RPMI8226 (cell line): Measurements from ENCODE around the gene EIF4E.
"Not testable (repeated sequence)": the region's sequence is repeated elsewhere in the genome, so short reads cannot be mapped to it uniquely, and the experiment has no call there.

Experiments used
- DNase-seq: peaks from one replicate; pipeline ENCODE4 v3.0.0-alpha.2; 2015

The EIF4E gene

DNA sequence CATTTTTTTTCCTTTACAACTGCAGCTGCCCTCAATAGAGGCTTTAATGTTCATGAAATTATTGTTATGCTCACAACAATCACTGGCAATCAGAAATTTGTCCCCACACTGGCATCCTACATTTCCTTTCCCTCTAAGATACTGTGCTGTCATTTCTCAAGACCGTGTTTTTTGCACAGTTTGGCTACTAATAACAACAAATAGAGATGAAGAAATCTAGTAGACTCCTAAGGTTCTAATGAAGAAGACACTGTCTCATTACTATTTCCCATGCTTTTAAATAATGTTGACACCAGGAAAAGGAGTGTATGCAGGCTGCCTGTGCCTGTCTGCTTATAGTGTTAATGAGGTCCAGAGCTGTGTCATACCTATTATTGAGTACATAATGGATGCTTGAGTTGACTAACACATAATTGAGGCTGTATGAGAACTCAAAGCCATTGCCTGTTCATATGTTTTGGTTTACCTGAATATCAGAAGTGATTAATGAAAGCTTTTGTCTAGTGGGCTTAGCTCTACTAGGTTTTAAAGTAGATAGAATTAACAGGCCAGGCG, 1.5 kb upstream of the EIF4E start:
- DNase-seq = no peak

DNA sequence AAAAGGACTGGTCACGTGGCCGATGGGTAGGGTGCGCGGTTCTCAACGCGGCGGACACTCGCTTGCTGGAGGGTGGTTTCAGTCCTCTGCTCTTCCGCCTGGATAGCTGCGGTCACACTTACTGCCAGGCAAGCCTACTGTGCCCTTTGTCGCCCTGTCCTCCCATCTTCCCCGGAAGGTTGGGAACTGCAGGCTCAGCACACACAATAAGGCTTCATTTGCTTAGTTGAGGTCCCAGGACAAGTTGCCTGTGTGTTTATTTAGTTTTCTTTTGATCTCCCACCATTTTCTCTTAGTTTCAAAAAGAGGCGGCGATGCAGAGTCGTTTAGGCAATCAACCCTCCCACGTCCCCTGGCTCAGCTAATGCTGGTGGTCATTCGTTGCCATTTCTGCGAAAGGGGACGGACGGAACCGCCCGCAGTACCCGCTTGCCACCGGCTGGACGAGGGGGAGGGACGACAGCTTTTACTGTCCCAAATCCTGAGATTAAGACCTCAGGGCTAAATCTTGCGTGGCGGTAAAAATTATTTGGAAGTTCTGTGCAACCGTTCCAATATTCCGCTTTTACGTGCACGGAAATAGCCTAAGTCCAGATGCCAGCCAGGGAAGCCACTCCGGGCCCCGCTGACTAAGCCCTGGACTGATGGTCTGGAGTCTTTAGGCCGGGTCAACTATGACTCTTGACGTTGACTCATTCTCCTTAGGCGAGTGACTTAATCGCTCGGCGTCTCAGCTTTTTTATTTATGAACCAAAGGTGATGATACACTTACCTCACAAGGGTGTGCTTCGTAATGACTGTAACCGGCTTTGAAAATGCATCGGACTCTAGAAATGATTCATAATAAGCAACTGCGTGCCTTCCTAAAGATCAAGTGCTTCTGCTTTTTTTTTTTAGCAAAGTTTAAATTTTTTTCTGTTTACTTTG, 671 bp upstream of the EIF4E start:
- DNase-seq = peak; percentile 46

DNA sequence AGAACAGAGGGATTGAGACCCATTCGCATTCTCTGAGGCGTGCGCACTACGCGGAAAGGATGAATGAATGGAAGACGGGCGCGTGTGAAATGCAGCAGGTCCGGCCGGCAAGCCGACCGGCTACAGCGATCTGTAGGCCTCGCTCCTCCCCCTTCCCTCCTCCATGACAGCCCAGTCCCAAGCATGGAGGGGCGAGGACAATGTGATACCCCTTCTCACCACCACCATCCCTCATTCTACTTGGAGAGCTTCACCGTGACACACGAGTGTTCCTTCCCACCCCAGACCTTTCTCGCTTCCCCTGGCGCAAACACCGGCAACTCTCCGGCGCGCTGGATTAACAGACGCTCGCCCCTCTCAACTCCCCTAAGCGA, 815 bp downstream of the EIF4E start:
- DNase-seq = peak; percentile 76

DNA sequence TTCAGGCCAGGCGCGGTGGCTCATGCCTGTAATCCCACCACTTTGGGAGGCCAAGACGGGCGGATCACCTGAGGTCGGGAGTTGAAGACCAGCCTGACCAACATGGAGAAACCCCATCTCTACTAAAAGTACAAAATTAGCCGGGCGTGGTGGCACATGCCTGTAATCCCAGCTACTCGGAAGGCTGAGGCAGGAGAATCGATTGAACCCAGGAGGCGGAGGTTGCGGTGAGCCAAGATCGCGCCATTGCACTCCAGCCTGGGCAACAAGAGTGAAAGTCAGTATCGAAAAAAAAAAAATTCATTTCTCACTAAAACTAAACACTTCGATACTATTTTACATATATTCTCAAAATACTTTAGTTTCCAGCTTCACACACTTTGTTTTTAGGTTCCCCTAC, 2.7 kb downstream of the EIF4E start:
- DNase-seq = not testable (repeated sequence)

DNA sequence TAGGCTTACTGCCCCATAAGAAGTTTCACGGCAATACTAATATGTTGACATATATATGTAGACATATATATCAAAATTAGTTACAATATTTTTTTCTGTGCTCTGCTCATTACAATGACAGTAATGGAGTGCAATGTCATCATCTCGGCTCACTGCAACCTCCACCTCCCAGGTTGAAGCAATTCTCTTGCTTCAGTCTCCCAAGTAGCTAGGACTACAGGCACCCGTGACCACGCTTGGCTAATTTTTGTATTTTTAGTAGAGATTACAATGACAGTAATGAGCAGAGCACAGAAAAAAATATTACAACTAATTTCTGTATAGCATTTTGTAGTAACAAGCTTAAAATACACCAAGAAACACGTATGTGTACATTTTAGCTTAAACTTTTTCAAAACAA, 7.6 kb downstream of the EIF4E start:
- DNase-seq = no peak

DNA sequence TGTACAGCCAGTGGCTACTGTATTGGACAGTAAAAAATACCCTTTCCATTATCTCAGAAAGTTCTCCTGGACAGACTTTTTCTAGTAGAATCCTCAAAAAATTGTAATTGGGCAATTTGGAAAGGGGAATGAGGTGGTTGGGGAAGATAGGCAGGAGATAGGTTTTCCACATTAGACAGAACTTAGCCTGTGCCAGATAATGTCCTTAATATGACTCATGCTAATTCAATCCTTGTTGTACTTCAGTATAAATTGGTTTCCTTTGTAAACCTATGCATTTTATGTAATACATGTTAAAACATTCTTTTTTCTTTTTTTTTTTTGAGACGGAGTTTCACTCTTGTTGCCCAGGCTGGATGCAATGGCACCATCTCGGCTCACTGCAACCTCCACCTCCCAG, 8.9 kb downstream of the EIF4E start:
- DNase-seq = no peak

DNA sequence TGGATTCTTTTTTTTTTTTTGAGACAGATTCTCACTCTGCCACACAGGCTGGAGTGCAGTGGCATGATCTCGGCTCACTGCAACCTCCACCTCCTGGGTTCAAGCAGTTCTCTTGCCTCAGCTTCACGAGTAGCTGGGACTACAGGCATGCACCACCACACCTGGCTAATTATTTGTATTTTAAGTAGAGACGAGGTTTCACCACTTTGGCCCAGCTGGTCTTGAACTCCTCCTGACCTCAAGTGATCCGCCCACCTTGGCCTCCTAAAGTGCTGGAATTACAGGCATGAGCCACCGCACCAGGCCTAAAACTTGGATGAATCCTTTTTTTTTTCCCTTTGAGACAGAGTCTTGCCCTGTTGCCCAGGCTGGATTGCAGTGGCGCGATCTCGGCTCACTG, 18.2 kb downstream of the EIF4E start:
- not testable (repeated sequence) for DNase-seq

DNA sequence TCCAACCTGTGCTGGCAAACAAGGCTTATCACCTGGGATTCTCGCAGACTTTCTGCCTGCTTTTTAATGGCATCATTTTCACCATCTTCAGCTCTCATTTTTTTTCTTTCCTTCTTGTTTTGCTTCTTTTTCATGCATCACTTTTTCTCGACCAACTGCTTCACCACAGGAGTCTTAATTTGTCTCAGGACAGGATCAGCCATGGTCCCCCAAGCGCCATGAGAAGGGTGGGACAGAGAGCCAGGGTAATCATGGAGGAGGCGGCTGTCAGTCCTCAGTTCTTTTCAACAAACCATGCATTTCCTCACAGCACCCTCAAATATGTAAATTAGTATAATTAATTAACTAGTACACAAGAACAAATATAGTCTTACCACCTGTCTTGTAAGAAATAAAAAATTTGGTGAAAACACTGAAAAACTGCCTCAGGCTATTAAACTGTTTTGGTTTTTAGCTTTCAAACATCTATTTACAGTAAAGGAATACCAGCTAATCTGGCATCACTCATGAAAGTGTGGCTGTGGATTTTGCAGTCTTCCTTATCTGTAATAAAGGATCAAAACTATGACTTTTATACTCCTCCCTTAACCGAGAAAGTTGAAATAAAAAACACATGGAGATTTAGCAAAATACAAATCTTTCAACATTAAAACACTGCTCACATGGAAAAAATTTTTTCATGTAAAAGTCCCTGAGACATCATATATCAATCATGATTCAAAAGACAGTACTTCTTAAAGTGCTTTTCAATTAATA, 19.1 kb downstream of the EIF4E start:
- DNase-seq = no peak

DNA sequence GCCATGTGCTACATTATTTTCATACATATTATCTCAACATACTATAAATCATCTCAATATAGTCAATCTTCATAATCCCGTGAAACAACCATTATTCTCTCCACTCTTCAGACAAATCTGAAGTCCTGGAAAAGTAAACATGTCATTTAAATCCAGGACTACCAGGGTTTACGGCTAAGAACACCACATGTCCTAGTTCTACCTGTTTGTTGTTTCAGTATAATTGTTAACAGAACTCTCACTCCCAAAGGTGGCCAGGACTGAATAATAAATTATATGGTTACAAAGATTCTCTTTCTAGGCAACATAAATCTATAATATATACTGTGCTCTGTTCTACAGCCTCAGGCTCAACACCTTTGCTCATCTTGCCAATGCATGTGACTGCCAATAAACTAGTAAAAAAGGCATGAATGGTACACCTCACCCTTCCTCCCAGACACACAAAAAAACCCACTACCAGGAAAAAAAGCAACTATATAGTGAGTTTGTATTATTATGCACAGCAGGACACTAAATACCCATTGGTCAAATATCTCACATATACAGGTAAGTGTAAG, 20.1 kb downstream of the EIF4E start:
- no peak for DNase-seq

DNA sequence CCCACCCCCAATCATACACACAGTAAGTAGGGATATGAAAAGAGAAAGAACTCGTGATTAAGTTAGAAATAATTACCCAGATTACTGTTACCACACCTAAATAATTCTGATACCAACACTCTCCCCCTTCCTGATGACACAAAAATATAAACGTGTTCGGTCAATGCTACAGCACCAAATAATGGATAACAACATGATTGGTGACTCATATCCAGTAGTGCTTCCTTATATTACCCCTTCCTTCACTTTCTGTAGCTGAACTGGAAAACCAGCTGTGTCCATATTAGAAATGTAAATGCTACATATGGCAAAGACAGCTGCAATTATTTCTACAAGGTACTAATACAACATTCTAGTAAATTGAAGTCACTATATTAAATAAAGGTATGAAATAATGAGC, 20.8 kb downstream of the EIF4E start:
- no peak for DNase-seq

DNA sequence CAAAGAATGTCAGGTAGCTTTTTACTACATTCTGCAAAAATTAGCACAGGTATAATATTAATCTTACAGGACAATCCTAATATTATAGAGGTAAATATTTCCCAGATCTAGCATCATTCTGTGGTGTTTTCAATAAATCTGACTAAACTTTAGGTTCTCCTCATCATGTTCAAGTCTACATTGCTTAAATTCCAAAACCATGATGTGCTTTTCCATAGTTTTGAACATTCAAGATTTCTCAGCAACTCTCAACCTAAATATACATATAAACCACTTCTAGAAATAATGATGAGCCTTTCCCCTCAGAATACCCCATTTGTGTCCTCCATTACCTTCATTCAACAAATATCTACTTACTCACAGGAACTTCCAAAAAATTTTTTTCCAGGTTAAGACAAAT, 23.1 kb downstream of the EIF4E start:
- no peak for DNase-seq

DNA sequence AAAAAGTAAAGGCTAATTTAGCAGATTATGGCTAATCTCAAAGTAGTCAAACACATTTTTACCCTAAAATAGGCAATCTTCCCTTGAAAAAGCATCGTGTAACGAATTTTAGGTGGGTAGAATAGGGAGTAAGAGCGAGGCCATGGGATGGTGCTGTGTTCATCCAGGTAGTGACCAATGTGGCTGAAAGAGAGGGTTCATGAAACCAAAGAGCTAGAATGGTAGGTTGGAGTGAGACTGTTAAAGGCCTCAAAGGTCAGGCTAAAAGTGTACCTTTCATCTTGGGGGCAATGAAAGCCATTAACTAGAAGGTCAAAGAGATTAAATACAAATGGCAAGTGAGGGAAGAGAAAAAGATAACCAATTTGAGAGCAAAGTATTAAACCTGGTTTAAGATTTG, 23.6 kb downstream of the EIF4E start:
- DNase-seq = no peak

DNA sequence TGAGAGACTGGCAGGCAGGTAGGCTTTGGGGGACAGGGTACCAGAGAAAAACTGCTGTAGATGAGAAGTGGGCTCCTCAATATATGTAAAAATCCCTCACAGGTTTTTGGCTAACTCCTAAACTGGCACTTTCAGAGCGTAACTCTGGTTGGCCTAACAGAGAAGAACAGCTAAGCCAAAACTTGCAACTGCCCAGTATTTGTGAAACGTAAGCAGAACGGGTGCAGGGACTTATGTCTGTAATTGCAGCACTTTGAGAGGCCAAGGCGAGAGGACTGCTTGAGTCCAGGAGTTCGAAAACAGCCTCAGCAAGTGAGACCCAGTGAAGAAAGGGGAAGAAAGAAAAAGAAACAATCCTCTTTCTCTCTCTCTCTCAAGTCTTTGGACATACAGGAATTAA, 25.0 kb downstream of the EIF4E start:
- DNase-seq = no peak

DNA sequence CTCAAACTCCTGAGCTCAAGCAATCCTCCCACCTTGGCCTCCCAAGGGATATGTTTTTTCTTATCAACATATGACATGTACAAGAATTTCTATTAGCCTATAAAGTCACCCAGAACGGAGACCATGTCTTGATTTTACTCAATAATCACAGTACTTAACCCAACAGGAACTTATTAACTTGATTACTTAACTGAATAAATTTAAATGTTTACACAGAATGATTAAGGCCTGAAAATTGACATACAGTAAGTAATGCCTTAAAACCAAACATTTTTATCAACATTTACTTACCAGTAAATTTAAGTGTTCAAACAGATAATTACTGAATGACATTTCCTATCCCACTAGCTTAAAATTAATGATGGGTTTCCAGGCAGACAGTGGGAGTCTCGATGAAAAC, 25.4 kb downstream of the EIF4E start:
- DNase-seq = no peak

DNA sequence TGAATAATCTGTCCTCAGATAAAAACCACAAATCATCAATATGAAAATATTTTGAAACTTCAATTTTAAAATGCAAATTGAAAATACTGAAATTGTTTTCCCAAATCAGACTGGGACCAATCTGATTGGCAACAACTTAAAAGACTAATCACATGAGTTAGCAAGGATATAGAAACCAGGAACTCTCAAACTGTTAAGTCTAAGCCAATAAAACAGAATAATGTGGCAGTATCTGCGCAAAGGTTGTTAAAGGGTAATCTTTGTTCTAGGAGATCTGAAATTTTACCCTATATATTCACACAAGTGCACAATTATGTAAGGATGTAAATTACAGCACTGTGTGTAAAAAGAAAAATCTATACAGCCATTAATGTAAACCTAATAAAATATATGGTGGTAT, 29.7 kb downstream of the EIF4E start:
- no peak for DNase-seq

DNA sequence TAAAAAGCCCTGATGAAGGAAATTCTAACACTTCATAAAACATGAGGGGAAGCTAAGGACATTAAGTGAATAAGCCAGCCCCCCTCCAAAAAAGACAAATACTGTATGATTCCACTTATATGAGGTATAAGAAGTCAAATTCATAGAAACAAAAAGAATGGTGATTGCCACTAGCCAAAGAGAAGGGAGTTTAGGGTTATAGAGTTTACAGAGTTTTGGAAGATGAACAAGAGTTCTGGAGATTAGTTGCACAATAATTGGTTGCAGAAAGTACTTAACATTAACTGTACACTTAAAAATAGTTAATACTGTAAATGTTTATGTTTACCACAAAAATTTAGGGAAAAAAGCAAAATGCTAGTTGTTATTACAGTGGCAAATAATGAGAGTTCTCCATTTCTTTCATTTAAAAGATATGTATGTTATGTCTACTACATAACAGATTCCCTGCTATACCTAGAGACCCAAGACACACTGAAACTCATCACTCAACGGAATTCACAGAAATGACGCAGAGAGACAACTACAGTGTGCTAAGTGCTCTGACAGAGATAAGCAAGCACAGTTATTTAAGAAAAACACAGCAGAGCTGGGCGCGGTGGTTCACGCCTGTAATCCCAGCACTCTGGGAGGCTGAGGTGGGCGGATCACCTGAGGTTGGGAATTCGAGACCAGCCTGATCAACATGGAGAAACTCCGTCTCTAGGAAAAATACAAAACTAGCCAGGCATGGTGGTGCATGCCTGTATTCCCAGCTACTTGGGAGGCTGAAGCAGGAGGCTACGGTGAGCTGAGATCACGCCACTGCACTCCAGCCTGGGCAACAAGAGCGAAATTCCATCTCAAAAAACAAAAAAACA, 37.2 kb downstream of the EIF4E start:
- DNase-seq = no peak

DNA sequence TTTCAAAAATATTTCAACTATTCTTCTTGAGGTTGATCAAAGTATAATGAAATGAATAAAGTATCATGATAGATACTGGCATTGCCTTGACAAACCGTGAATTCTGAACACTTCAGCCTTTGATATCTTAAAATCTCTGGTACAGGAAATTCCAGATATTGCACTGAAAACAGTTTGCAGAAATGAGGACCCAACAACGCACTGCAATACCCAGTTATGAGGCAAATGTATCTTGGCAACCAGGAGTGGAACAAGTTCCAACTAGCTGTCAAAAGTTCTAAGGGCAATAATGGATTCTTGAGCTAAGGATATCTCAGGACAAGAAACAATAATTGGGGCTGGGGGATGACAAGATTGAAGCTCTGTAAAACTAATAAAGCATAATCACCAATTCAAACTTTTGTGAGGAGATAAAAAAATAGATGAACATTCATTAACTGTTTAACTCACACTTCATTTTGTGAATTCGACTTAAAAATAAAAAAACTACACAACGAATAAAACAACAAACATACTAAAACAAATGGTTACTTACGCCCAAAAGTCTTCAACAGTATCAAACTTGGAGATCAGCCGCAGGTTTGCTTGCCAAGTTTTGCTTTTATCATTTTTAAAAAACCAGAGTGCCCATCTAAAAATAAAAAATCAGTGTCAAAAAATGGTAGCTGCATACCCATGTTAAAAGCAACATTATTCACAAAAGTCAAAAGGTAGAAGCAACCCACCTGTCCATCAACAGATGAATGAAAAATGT, 38.1 kb downstream of the EIF4E start:
- no peak for DNase-seq

DNA sequence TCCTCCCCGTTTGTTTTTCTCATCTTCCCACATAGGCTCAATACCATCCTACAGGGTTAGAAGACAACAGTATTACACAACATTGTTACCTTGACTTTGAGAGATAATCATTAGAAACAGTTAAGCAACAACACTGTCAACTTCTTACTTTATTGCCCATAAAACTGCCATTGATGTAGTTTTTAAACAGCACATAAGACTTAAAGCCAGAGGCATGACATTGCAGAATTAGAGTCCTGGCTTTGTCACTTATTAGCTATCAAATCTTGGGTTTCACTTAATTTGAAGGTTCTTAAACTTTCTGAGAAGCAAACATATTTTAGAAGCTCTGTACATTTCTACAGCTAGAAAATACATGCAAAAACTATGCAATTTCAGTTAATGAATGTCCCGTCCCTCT, 41.8 kb downstream of the EIF4E start:
- no peak for DNase-seq

DNA sequence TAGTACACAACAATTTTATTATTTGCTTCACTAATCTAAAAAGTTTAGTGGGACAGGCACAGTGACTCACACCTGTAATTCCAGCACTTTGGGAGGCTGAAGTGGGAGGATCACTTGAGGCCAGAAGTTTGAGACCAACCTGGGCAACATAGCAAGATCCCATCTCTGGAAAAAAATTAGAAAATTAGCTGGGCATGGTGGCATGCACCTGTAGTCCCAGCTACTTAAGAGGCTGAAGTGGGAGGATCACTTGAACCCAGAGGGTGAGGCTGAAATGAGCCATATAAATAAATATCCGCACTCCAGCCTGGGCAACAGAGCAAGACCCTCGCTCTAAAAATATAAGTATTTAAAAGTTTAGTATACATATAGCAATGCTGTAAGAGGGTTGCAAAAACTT, 42.6 kb downstream of the EIF4E start:
- not testable (repeated sequence) for DNase-seq

DNA sequence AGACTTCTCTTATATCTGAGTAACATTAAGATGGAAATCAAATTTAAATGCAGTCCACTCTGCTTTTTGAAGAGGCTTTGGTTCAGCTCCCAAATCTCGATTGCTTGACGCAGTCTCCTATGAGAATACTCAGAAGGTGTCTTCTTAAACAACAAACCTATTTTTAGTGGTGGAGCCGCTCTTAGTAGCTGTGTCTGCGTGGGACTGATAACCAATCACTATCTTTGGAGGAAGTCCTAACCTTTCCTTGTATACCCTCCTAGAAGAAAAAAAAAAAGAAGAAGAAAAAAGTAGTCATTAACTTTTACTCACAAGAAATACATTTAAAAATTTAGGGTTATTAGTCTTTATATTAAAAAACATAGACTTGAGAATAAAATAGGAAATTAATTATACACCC, 48.0 kb downstream of the EIF4E start:
- DNase-seq = not testable (repeated sequence)

DNA sequence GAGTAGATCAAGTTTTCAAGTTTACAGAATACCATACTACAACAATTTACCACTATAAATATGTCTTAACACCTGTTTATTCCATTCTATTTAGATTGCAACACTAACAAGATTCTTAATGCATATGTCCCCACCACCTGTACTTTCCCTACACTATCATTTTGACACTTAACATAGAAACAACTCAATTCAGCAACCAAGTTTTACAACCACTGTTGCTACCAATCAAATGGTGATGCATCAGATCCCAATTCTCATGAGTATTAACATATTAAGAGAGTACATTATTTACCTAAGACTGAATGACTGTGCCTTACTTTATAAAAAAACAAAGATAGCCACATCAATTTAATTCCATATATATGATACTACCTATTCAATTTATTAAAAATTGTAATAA, 49.4 kb downstream of the EIF4E start:
- DNase-seq = no peak

DNA sequence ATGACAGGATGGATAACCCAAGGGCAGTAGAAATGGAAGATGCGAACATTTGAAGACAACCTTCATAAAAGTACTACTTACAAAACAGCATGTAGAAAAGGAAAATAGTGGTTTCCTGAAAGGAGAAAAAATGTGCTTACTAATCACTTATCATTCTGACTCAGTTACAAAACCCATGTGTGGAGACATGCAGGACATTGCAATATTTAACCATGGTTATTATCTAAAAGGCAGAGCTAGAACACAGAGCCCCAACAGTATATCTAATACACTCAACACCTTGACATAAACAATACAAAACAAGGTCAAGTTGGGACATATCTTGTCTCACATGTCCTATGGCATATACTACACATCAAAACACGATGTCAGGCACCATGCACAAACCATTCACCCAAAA, 55.9 kb downstream of the EIF4E start:
- no peak for DNase-seq
